Activated CD4-positive, alpha-beta T cell treated with anti-CD3 and anti-CD28 coated beads, Interleukin-2, amount 10 ng/mL, durations not matched to agents 24 days and 14 days (primary cell): ENCODE data around the gene OR51Q1. TPM values are rescaled to one million over a fixed set of nuclear protein-coding genes. Genes with fewer than 3 reads are reported as not detected.

ENCODE experiments used
- DNase-seq: peaks from one replicate; pipeline ENCODE4 v3.0.0; 2022
- H3K27ac Mint-ChIP-seq: one replicate; pipeline ENCODE4 v1.8.0; 2022; ENCODE audit warnings: mild to moderate bottlenecking, mixed read lengths
- H3K27me3 Mint-ChIP-seq: one replicate; pipeline ENCODE4 v1.8.0; 2022; ENCODE audit warnings: mixed read lengths
- H3K36me3 Mint-ChIP-seq: one replicate; pipeline ENCODE4 v1.8.0; 2022; ENCODE audit warnings: low read depth, mild to moderate bottlenecking, mixed read lengths
- H3K4me1 Mint-ChIP-seq: one replicate; pipeline ENCODE4 v1.8.0; 2021; ENCODE audit warnings: mixed read lengths
- H3K4me3 Mint-ChIP-seq: one replicate; pipeline ENCODE4 v1.8.0; 2022; ENCODE audit warnings: mild to moderate bottlenecking, moderate library complexity, mixed read lengths
- H3K9me3 Mint-ChIP-seq: one replicate; pipeline ENCODE4 v1.8.0; 2021; ENCODE audit warnings: mixed read lengths
- intact Hi-C: fragments of 100-400 bp; cut with micrococcal nuclease; formaldehyde crosslinking; loops from one replicate; pipeline ENCODE4 v1.15.1; 2023
- total RNA-seq: library from RNA; stranded (reverse); gene quantifications from 2 replicates; pipeline ENCODE4 v1.2.3, GENCODE V29; 2022

OR51Q1 gene
- total RNA-seq, 1 donor from 2014 or later: not detected

DNA sequence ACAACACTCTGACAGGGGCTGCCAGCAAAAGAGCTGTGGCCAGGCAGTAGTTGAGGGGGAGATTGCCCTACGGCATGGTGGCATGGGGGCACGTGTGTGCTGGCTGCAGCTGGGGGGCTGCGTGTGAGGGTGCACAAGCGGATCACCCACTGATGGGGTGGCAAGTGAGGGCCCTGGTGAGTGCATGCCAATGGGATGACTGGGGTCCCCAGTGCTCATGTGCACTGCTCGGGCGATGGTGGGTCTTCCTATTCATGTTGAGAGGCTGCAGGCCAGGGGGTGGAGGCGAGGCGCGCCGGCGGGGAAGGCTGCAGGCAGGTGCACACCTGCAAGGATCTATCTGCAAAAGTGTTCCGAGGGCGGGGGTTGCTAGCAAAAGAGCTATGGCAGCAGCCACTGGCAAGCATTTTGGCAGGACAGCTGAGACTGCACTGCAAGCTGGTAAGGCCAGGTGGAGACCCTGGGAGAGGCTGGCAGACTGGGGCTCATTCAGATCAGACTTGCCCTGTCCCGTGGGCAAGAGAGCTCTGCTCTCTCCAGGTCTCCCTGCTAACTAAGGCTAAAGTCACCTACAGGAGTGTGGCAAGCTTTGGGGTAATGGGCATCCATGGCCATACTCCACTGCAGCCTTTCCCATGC lies 39.2 kb downstream of the OR51Q1 start:
- Mint-ChIP-seq H3K4me3 (no peak overlapping the region), H3K4me1 (no peaks in the 10 kb centered on the region), H3K27ac (no peak overlapping the region), H3K36me3 (no peaks in the 10 kb centered on the region), H3K9me3 (no peaks in the 10 kb centered on the region), H3K27me3 (no peaks in the 10 kb centered on the region)
- intact Hi-C loops: no loop called here
- DNase-seq: no peak

DNA sequence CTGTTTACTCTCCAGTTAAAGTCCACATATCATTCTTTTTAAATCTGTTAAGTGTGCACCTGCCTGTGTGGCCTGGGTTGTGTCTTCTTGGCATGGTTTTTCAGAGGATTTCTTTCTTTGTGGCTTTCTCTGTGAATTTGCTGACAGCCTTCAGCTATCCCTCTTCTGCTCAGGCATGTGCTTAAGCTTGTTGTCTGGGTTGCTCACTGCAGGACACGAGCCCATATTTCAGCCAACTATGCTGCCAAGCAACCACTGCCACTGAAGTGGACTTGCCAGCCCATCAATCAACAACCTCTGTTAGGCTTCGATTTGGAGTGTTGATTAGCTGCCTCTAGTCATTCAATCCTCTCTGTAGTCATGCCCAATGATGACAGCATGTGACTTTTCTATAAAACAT lies 45.6 kb downstream of the OR51Q1 start:
- no peak for DNase-seq
- no peaks in the 10 kb centered on the region for H3K9me3 Mint-ChIP-seq
- peaks cover 3% of the 10 kb centered on the region for H3K27me3 Mint-ChIP-seq
- no peak overlapping the region for H3K4me3 Mint-ChIP-seq
- intact Hi-C loops: no loop called here
- no peaks in the 10 kb centered on the region for H3K4me1 Mint-ChIP-seq
- H3K36me3 Mint-ChIP-seq: no peaks in the 10 kb centered on the region
- H3K27ac Mint-ChIP-seq: no peak overlapping the region

Other genes starting within 250 kb of the OR51Q1 start
- gene OR51V1, start 221.4 kb upstream of the OR51Q1 start, total RNA-seq: not detected in 2 replicates
- not detected in 2 replicates for gene HBB, start 195.0 kb upstream of the OR51Q1 start, total RNA-seq
- gene HBD, start 187.6 kb upstream of the OR51Q1 start, total RNA-seq: not detected in 2 replicates
- gene HBG1, start 172.3 kb upstream of the OR51Q1 start, total RNA-seq: not detected in 2 replicates
- gene HBG2, start 167.3 kb upstream of the OR51Q1 start, total RNA-seq: not detected in 2 replicates
- gene HBE1, start 152.2 kb upstream of the OR51Q1 start, total RNA-seq: not detected in 2 replicates
- gene OR51B4, start 120.2 kb upstream of the OR51Q1 start, total RNA-seq: not detected in 2 replicates
- not detected in 2 replicates for gene OR51B2, start 97.8 kb upstream of the OR51Q1 start, total RNA-seq
- not detected in 2 replicates for gene OR51B5, start 78.6 kb upstream of the OR51Q1 start, total RNA-seq
- gene OR51B6, start 70.6 kb upstream of the OR51Q1 start, total RNA-seq: not detected in 2 replicates
- not detected in 2 replicates for gene OR51M1, start 38.3 kb upstream of the OR51Q1 start, total RNA-seq
- not detected in 2 replicates for gene OR51I1, start 19.4 kb downstream of the OR51Q1 start, total RNA-seq
- not detected in 2 replicates for gene OR51I2, start 27.2 kb downstream of the OR51Q1 start, total RNA-seq
- not detected in 2 replicates for gene OR52D1, start 66.6 kb downstream of the OR51Q1 start, total RNA-seq
- not detected in 2 replicates for gene UBQLN3, start 87.8 kb downstream of the OR51Q1 start, total RNA-seq
- not detected in 2 replicates for gene UBQLNL, start 94.6 kb downstream of the OR51Q1 start, total RNA-seq
- gene OR52H1, start 126.4 kb downstream of the OR51Q1 start, total RNA-seq: not detected in 2 replicates
- gene OR52B6, start 158.8 kb downstream of the OR51Q1 start, total RNA-seq: not detected in 2 replicates
- 0.14 and 0.62 TPM in 2 replicates for gene TRIM6, start 174.5 kb downstream of the OR51Q1 start, total RNA-seq
- gene TRIM34, start 202.9 kb downstream of the OR51Q1 start, total RNA-seq: 5.3 TPM in 2 replicates